ENCODE data around the gene UMAD1.

UMAD1 gene

GRCh38 chr7:7911369-7912123, 271.0 kb downstream of the UMAD1 start:
- H3K4me2 ChIP-seq (ENCODE audit: insufficient read depth, low read length), result no peak overlapping the region

GRCh38 chr7:7912937-7913336, 272.4 kb downstream of the UMAD1 start:
- Histone ChIP-seq H3K4me3 (ENCODE audit: low read depth in 1 of 2, low read length in 2 of 2) (no peak overlapping the region), H4K20me1 (ENCODE audit: insufficient read depth, low read length) (no peaks in the 10 kb centered on the region), H3K4me2 (ENCODE audit: insufficient read depth, low read length) (no peak overlapping the region), H3K27me3 (ENCODE audit: insufficient read depth, low read length, poor library complexity) (no peaks in the 10 kb centered on the region), H3K9ac (ENCODE audit: low read depth, low read length) (no peak overlapping the region), H3K4me1 (ENCODE audit: insufficient read depth, low read length) (no peaks in the 10 kb centered on the region), H3K36me3 (ENCODE audit: insufficient read depth, low read length) (no peaks in the 10 kb centered on the region), H3K79me2 (ENCODE audit: insufficient read depth, low read length) (no peaks in the 10 kb centered on the region), H3K9me3 (ENCODE audit: insufficient read depth, low read length, severe bottlenecking) (no peaks in the 10 kb centered on the region), H3K27ac (ENCODE audit: low read length) (no peak overlapping the region), H2AFZ (ENCODE audit: low read depth, low read length) (no peak overlapping the region)
- ATAC-seq (ENCODE audit: insufficient read depth, low read depth), result no peak
- DNase-seq, result no peak
- no peak for TF ChIP-seq CTCF (IDR thresholded peaks at IDR 0.05; ENCODE audit: borderline replicate concordance, extremely low read depth, low read length, poor library complexity, severe bottlenecking)
- no peak for TF ChIP-seq EZH2 (IDR thresholded peaks at IDR 0.05; ENCODE audit: borderline replicate concordance, low read depth, low read length, severe bottlenecking)

More at GRCh38 chr7:7911369-7912123, 271.0 kb downstream of the UMAD1 start:
- no peaks in the 10 kb centered on the region for H3K9me3 ChIP-seq (ENCODE audit: insufficient read depth, low read length, severe bottlenecking)
- no peak for DNase-seq
- H4K20me1 ChIP-seq (ENCODE audit: insufficient read depth, low read length), result no peaks in the 10 kb centered on the region
- TF ChIP-seq CTCF (IDR thresholded peaks at IDR 0.05; ENCODE audit: borderline replicate concordance, extremely low read depth, low read length, poor library complexity, severe bottlenecking) (no peak), EZH2 (IDR thresholded peaks at IDR 0.05; ENCODE audit: borderline replicate concordance, low read depth, low read length, severe bottlenecking) (no peak)
- no peaks in the 10 kb centered on the region for H3K79me2 ChIP-seq (ENCODE audit: insufficient read depth, low read length)
- H3K36me3 ChIP-seq (ENCODE audit: insufficient read depth, low read length), result no peaks in the 10 kb centered on the region
- no peak overlapping the region for H3K4me3 ChIP-seq (ENCODE audit: low read depth in 1 of 2, low read length in 2 of 2)
- H3K4me1 ChIP-seq (ENCODE audit: insufficient read depth, low read length), result no peaks in the 10 kb centered on the region
- H3K27ac ChIP-seq (ENCODE audit: low read length), result no peak overlapping the region
- no peaks in the 10 kb centered on the region for H3K27me3 ChIP-seq (ENCODE audit: insufficient read depth, low read length, poor library complexity)
- no peak for ATAC-seq (ENCODE audit: insufficient read depth, low read depth)
- H3K9ac ChIP-seq (ENCODE audit: low read depth, low read length), result no peak overlapping the region
- H2AFZ ChIP-seq (ENCODE audit: low read depth, low read length), result no peak overlapping the region

- Histone ChIP-seq H3K36me3 (ENCODE audit: insufficient read depth, low read length) (no peaks in the 10 kb centered on the region), H4K20me1 (ENCODE audit: insufficient read depth, low read length) (no peaks in the 10 kb centered on the region)
- no peak for ATAC-seq (ENCODE audit: insufficient read depth, low read depth)
Observed at GRCh38 chr7:7913504-7913903, 273.0 kb downstream of the UMAD1 start.

More at GRCh38 chr7:7913504-7913903, 273.0 kb downstream of the UMAD1 start:
- Histone ChIP-seq H3K4me3 (ENCODE audit: low read depth in 1 of 2, low read length in 2 of 2) (no peak overlapping the region), H2AFZ (ENCODE audit: low read depth, low read length) (no peak overlapping the region), H3K4me1 (ENCODE audit: insufficient read depth, low read length) (no peaks in the 10 kb centered on the region), H3K27me3 (ENCODE audit: insufficient read depth, low read length, poor library complexity) (no peaks in the 10 kb centered on the region), H3K9me3 (ENCODE audit: insufficient read depth, low read length, severe bottlenecking) (no peaks in the 10 kb centered on the region), H3K9ac (ENCODE audit: low read depth, low read length) (no peak overlapping the region), H3K79me2 (ENCODE audit: insufficient read depth, low read length) (no peaks in the 10 kb centered on the region), H3K27ac (ENCODE audit: low read length) (no peak overlapping the region), H3K4me2 (ENCODE audit: insufficient read depth, low read length) (no peak overlapping the region)
- DNase-seq, result no peak
- no peak for TF ChIP-seq EZH2 (IDR thresholded peaks at IDR 0.05; ENCODE audit: borderline replicate concordance, low read depth, low read length, severe bottlenecking)
- no peak for TF ChIP-seq CTCF (IDR thresholded peaks at IDR 0.05; ENCODE audit: borderline replicate concordance, extremely low read depth, low read length, poor library complexity, severe bottlenecking)

Data from DND-41 (cell line).